ENCODE data around the gene PDE7B.

PDE7B gene

DNA sequence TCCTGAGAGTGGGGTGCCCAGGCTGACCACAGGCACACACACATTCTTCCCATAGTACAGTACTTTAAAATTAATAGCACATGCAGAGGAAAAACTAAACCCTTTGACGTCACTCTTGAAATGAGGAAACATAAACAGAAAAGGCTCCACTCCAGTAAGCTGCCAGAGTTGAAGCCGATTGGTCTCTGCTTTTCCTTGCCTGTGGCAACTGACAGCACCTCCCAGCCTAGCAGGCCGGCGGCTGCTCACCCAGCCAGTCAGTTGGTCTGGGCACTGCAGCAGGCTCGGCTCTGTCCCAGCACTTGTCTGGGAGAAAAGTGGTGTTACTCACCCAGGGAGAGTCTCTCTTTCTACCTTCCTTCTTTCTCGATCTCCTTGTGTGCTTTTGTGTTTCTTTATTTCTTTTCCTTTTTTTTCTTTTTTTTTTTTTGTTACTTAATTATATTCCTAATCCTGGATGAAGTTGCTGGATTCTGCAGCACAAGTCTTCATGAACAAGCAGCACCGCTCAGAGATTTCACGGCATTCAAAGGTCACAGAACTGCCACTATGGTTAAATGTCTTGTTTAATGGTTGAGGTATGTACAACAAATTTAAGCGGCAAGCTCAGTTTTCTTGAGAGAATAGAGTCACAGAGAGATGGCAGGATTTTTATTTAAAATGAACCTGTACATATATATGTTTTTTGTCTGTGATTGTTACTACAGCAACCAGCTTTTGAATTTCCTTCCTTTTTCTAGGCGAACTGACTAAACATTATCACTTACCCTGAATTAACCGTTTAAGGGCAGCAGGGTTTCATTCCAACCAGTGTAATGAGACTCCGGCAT, at the start of gene PDE7B:
PDE7B (plus strand) TSS at position 260 of the 830 bp plus-strand sequence.
- peak; percentile 53 for DNase-seq
- no peaks in the 10 kb centered on the region for H3K27me3 Mint-ChIP-seq
- peaks cover 28% of the 10 kb centered on the region for H3K4me1 Mint-ChIP-seq
- peak within 1 kb of the TSS; percentile 20 for H3K27ac Mint-ChIP-seq
- H3K4me3 Mint-ChIP-seq: peak within 1 kb of the TSS; percentile 69
- H3K9me3 Mint-ChIP-seq: no peaks in the 10 kb centered on the region
- H3K36me3 Mint-ChIP-seq (ENCODE audit: low read depth): no peaks in the 10 kb centered on the region
- peak; percentile 85 for ATAC-seq

DNA sequence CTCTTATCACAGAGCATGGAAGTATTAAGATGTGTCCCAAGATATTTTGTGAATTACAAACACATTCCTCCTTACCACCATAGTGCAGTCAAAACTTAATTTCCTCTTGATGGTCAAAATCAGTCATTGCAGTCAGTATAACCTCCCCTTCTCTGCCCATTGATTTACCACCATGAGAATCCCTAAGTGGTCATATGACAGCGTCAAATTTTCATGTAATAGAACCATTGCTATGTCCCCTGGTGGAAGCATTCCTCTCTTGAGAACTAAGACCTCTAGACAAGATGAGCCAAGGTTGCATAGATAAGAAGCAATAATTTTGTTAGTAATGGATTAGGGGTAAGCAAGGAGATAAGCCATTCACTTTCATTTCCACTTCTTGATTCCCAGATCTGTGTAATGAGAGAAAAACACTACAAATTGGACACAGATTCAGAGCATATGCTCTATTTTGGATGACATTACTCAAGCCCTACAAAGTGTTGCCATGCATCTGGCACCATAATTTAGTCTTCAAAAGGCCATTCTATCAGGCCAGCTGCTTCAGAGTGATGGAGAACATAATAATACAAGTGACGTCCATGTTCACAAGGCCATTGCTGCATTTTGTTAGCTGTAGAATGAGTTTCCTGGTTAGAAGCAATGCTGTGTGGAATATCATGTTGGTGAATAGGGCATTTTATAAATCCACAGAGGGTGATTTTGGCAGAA, 49.6 kb upstream of the PDE7B start:
- Mint-ChIP-seq H3K36me3 (ENCODE audit: low read depth) (no peaks in the 10 kb centered on the region), H3K27me3 (no peaks in the 10 kb centered on the region), H3K4me3 (no peak overlapping the region), H3K27ac (no peak overlapping the region), H3K9me3 (no peaks in the 10 kb centered on the region), H3K4me1 (no peaks in the 10 kb centered on the region)
- no peak for ATAC-seq
- DNase-seq: no peak

- DNase-seq (no peak), ATAC-seq (no peak)
- H3K4me3 Mint-ChIP-seq: no peak overlapping the region
- no peaks in the 10 kb centered on the region for H3K36me3 Mint-ChIP-seq (ENCODE audit: low read depth)
- no peaks in the 10 kb centered on the region for H3K4me1 Mint-ChIP-seq
- no peaks in the 10 kb centered on the region for H3K27me3 Mint-ChIP-seq
- no peaks in the 10 kb centered on the region for H3K9me3 Mint-ChIP-seq
- H3K27ac Mint-ChIP-seq: no peak overlapping the region
Observed at GRCh38 chr6:135810486-135810885, 41.0 kb upstream of the PDE7B start.

DNA sequence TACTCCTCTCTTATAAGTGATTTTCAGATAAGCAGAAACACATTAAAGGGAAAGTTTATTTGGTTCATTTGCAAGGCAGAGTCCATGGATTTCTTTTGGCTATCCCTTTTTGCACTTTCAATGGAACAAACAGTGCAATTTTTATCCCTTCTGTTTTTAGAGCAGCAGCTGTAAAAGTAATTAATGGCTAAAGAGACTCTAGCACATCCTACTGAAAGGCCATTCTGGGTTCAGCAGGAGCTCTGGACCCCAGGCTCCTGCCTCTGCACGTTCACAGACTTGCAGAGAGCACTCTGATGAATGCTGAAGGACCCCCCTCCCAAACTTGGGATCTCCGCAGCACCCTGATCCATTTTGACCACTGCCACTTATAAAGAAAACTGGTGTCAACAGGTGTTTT, 40.3 kb upstream of the PDE7B start:
- Mint-ChIP-seq H3K27ac (no peak overlapping the region), H3K4me1 (no peaks in the 10 kb centered on the region), H3K9me3 (no peaks in the 10 kb centered on the region), H3K36me3 (ENCODE audit: low read depth) (no peaks in the 10 kb centered on the region), H3K4me3 (no peak overlapping the region), H3K27me3 (no peaks in the 10 kb centered on the region)
- DNase-seq (no peak), ATAC-seq (no peak)

- no peaks in the 10 kb centered on the region for H3K36me3 Mint-ChIP-seq (ENCODE audit: low read depth)
- no peaks in the 10 kb centered on the region for H3K27me3 Mint-ChIP-seq
- no peak overlapping the region for H3K4me3 Mint-ChIP-seq
- DNase-seq: no peak
- no peaks in the 10 kb centered on the region for H3K9me3 Mint-ChIP-seq
- no peak overlapping the region for H3K27ac Mint-ChIP-seq
- no peaks in the 10 kb centered on the region for H3K4me1 Mint-ChIP-seq
- no peak for ATAC-seq
Observed at GRCh38 chr6:135811644-135812526, 39.6 kb upstream of the PDE7B start.

- Mint-ChIP-seq H3K4me1 (no peaks in the 10 kb centered on the region), H3K27me3 (no peaks in the 10 kb centered on the region), H3K9me3 (no peaks in the 10 kb centered on the region), H3K4me3 (no peak overlapping the region), H3K27ac (no peak overlapping the region), H3K36me3 (ENCODE audit: low read depth) (no peaks in the 10 kb centered on the region)
- ATAC-seq: no peak
- no peak for DNase-seq
Observed at GRCh38 chr6:135813401-135813800, 38.1 kb upstream of the PDE7B start.

DNA sequence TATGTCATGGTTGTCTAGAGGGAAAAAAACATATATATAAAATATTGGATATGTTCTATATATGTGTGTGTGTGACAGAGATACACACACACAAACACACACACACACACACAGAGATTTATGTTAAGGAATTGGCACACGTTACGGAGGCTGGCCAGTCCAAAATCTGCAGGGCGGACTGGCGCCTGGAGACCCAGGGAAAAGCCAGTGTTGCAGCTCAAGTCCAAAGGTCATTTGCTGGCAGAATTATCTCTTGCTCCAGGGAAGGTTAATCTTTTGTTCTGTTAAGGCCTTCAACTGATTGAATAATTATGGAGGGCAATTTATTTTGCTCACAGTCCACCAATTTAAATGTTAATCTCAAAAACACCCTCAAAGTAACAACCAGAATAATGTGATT, 37.5 kb upstream of the PDE7B start:
- ATAC-seq (no peak), DNase-seq (no peak)
- Mint-ChIP-seq H3K36me3 (ENCODE audit: low read depth) (no peaks in the 10 kb centered on the region), H3K9me3 (no peaks in the 10 kb centered on the region), H3K27ac (no peak overlapping the region), H3K4me1 (no peaks in the 10 kb centered on the region), H3K4me3 (no peak overlapping the region), H3K27me3 (no peaks in the 10 kb centered on the region)

DNA sequence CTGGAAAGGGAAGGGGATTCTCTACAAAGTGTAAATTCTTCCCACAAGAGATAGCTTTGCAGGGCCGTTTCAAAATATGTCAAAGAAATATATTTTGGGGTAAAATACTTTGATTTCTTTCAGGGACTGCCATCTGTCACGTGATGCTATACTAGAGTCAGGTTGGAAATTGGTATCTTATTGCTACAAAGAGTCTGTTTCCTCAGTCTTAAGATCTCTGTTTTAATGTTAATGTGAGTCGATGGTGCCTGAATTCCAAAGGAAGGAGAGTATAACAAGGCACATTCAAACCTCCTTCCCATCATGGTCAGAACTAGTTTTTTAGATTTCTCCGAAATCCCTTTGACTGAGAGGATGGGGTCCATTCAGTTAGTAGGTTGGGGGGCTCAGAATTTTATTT, 36.3 kb upstream of the PDE7B start:
- DNase-seq (no peak), ATAC-seq (no peak)
- Mint-ChIP-seq H3K27ac (no peak overlapping the region), H3K4me1 (no peaks in the 10 kb centered on the region), H3K9me3 (no peaks in the 10 kb centered on the region), H3K36me3 (ENCODE audit: low read depth) (no peaks in the 10 kb centered on the region), H3K4me3 (no peak overlapping the region), H3K27me3 (no peaks in the 10 kb centered on the region)

- ATAC-seq (no peak), DNase-seq (no peak)
- Mint-ChIP-seq H3K4me3 (no peak overlapping the region), H3K27ac (no peak overlapping the region), H3K27me3 (no peaks in the 10 kb centered on the region), H3K36me3 (ENCODE audit: low read depth) (no peaks in the 10 kb centered on the region), H3K4me1 (no peaks in the 10 kb centered on the region), H3K9me3 (no peaks in the 10 kb centered on the region)
Observed at GRCh38 chr6:135817035-135817434, 34.5 kb upstream of the PDE7B start.

- no peak for ATAC-seq
- Mint-ChIP-seq H3K4me3 (no peak overlapping the region), H3K27ac (no peak overlapping the region), H3K9me3 (no peaks in the 10 kb centered on the region), H3K36me3 (ENCODE audit: low read depth) (no peaks in the 10 kb centered on the region), H3K4me1 (no peaks in the 10 kb centered on the region), H3K27me3 (no peaks in the 10 kb centered on the region)
- DNase-seq: no peak
Observed at GRCh38 chr6:135819665-135820064, 31.8 kb upstream of the PDE7B start.

- no peaks in the 10 kb centered on the region for H3K36me3 Mint-ChIP-seq (ENCODE audit: low read depth)
- no peaks in the 10 kb centered on the region for H3K4me1 Mint-ChIP-seq
- H3K27me3 Mint-ChIP-seq: no peaks in the 10 kb centered on the region
- H3K27ac Mint-ChIP-seq: no peak overlapping the region
- no peak overlapping the region for H3K4me3 Mint-ChIP-seq
- DNase-seq: no peak
- no peak for ATAC-seq
- H3K9me3 Mint-ChIP-seq: no peaks in the 10 kb centered on the region
Observed at GRCh38 chr6:135820340-135820739, 31.2 kb upstream of the PDE7B start.

GRCh38 chr6:135823851-135824250, 27.6 kb upstream of the PDE7B start:
- Mint-ChIP-seq H3K4me3 (no peak overlapping the region), H3K27me3 (no peaks in the 10 kb centered on the region), H3K4me1 (no peaks in the 10 kb centered on the region), H3K27ac (no peak overlapping the region), H3K9me3 (no peaks in the 10 kb centered on the region), H3K36me3 (ENCODE audit: low read depth) (no peaks in the 10 kb centered on the region)
- ATAC-seq (no peak), DNase-seq (no peak)

GRCh38 chr6:135826236-135826804, 25.2 kb upstream of the PDE7B start:
- H3K27ac Mint-ChIP-seq: no peak overlapping the region
- H3K36me3 Mint-ChIP-seq (ENCODE audit: low read depth): no peaks in the 10 kb centered on the region
- no peaks in the 10 kb centered on the region for H3K9me3 Mint-ChIP-seq
- H3K27me3 Mint-ChIP-seq: no peaks in the 10 kb centered on the region
- ATAC-seq: no peak
- DNase-seq: no peak
- H3K4me1 Mint-ChIP-seq: no peaks in the 10 kb centered on the region
- H3K4me3 Mint-ChIP-seq: no peak overlapping the region

GRCh38 chr6:135828021-135828420, 23.5 kb upstream of the PDE7B start:
- H3K4me1 Mint-ChIP-seq: no peaks in the 10 kb centered on the region
- no peaks in the 10 kb centered on the region for H3K36me3 Mint-ChIP-seq (ENCODE audit: low read depth)
- DNase-seq (no peak), ATAC-seq (no peak)
- no peaks in the 10 kb centered on the region for H3K27me3 Mint-ChIP-seq
- H3K9me3 Mint-ChIP-seq: no peaks in the 10 kb centered on the region
- H3K4me3 Mint-ChIP-seq: no peak overlapping the region
- no peak overlapping the region for H3K27ac Mint-ChIP-seq
